GM23338 (cell line): ENCODE measurements around the gene CELF2. TPM values are rescaled to one million over a fixed set of nuclear protein-coding genes. Genes with fewer than 3 reads are reported as not detected.

Experiments used
- ATAC-seq: fragments of 200-7000 bp; cut with Tn5 transposase; 3 replicates; pipeline ENCODE4 v1.9.1; 2020
- DNase-seq: peaks from one replicate; pipeline ENCODE4 v3.0.0-alpha.2; 2015; ENCODE audit warnings: low spot score
- H2AFZ ChIP-seq: fragments of 200-600 bp; sonication (generic); 2 replicates; pipeline ENCODE4 v1.8.0; 2016; ENCODE audit warnings: antibody characterized with exemption, mild to moderate bottlenecking, moderate library complexity
- H3F3A ChIP-seq: fragments of 200-600 bp; sonication (generic); replicated peaks from 2 replicates; pipeline ENCODE4 v1.8.0; 2017; ENCODE audit warnings: antibody characterized with exemption, mixed run types, low read depth
- H3K27ac ChIP-seq: fragments of 200-600 bp; sonication (generic); 2 replicates; pipeline ENCODE4 v1.6.1; 2016; ENCODE audit warnings: low read depth
- H3K27me3 ChIP-seq: fragments of 200-600 bp; sonication (generic); 2 replicates; pipeline ENCODE4 v1.8.0; 2016; ENCODE audit warnings: mild to moderate bottlenecking, mixed run types, moderate library complexity; ENCODE audit not compliant: insufficient read depth
- H3K36me3 ChIP-seq: fragments of 200-600 bp; sonication (generic); 2 replicates; pipeline ENCODE4 v1.8.0; 2016; ENCODE audit warnings: mild to moderate bottlenecking; ENCODE audit not compliant: insufficient read depth
- H3K4me1 ChIP-seq: fragments of 200-600 bp; sonication (generic); 2 replicates; pipeline ENCODE4 v1.8.0; 2016; ENCODE audit warnings: mild to moderate bottlenecking, moderate library complexity; ENCODE audit not compliant: insufficient read depth
- H3K4me2 ChIP-seq: fragments of 200-600 bp; sonication (generic); 2 replicates; pipeline ENCODE4 v1.7.1; 2017; ENCODE audit warnings: mixed run types
- H3K4me3 ChIP-seq: fragments of 200-600 bp; sonication (generic); 2 replicates; pipeline ENCODE4 v1.6.1; 2016; ENCODE audit warnings: mixed run types
- H3K79me2 ChIP-seq: fragments of 200-600 bp; sonication (generic); replicated peaks from 2 replicates; pipeline ENCODE4 v1.8.0; 2017; ENCODE audit warnings: mild to moderate bottlenecking; ENCODE audit not compliant: insufficient read depth
- H3K9me2 ChIP-seq: fragments of 200-600 bp; sonication (generic); 2 replicates; pipeline ENCODE4 v1.8.0; 2017; ENCODE audit not compliant: insufficient read depth
- H4K20me1 ChIP-seq: fragments of 200-600 bp; sonication (generic); replicated peaks from 2 replicates; pipeline ENCODE4 v1.8.0; 2017; ENCODE audit warnings: mild to moderate bottlenecking; ENCODE audit not compliant: insufficient read depth
- H3K27ac Mint-ChIP-seq: 2 replicates; pipeline ENCODE4 v1.8.0; 2020; ENCODE audit warnings: inconsistent platforms, mild to moderate bottlenecking, moderate library complexity, mixed read lengths
- H3K27me3 Mint-ChIP-seq: 3 replicates; pipeline ENCODE4 v1.8.0; 2022; ENCODE audit warnings: low read depth, mild to moderate bottlenecking, moderate library complexity, mixed read lengths, inconsistent platforms; ENCODE audit not compliant: insufficient read depth, poor library complexity
- H3K36me3 Mint-ChIP-seq: 3 replicates; pipeline ENCODE4 v1.8.0; 2021; ENCODE audit warnings: low read depth, mild to moderate bottlenecking, inconsistent platforms, moderate library complexity, mixed read lengths
- H3K4me1 Mint-ChIP-seq: 3 replicates; pipeline ENCODE4 v1.8.0; 2020; ENCODE audit warnings: mild to moderate bottlenecking, inconsistent platforms, mixed read lengths
- H3K4me3 Mint-ChIP-seq: 3 replicates; pipeline ENCODE4 v1.8.0; 2021; ENCODE audit warnings: moderate library complexity, mild to moderate bottlenecking, inconsistent platforms, mixed read lengths
- H3K9me3 Mint-ChIP-seq: 3 replicates; pipeline ENCODE4 v1.8.0; 2020; ENCODE audit warnings: moderate library complexity, mild to moderate bottlenecking, inconsistent platforms, mixed read lengths
- CREB1 ChIP-seq: fragments of 250-450 bp; sonication (Bioruptor Pico); IDR thresholded peaks from 2 replicates; pipeline ENCODE4 v1.5.0; 2020; ENCODE audit warnings: low read depth, mild to moderate bottlenecking, moderate library complexity
- EZH2 ChIP-seq: fragments of 200-600 bp; sonication (generic); IDR thresholded peaks from one replicate; pipeline ENCODE4 v1.8.0; 2017; ENCODE audit warnings: antibody characterized with exemption, mild to moderate bottlenecking, low read depth; ENCODE audit not compliant: unreplicated experiment
- EZH2phosphoT487 ChIP-seq: fragments of 200-600 bp; sonication (generic); IDR thresholded peaks from one replicate; pipeline ENCODE4 v1.8.1; 2018; ENCODE audit warnings: antibody characterized with exemption; ENCODE audit not compliant: unreplicated experiment
- JUNB ChIP-seq: IDR thresholded peaks from one replicate; pipeline ENCODE4 v1.6.1; 2016; ENCODE audit warnings: antibody characterized with exemption; ENCODE audit not compliant: unreplicated experiment
- NANOG ChIP-seq: IDR thresholded peaks from 2 replicates; pipeline ENCODE4 v1.6.1; 2016; ENCODE audit warnings: antibody characterized with exemption, borderline replicate concordance
- POLR2AphosphoS5 ChIP-seq: IDR thresholded peaks from 2 replicates; pipeline ENCODE4 v1.6.1; 2016; ENCODE audit warnings: antibody characterized with exemption, low read depth
- STAT1 ChIP-seq: IDR thresholded peaks from one replicate; pipeline ENCODE4 v1.6.1; 2016; ENCODE audit warnings: antibody characterized with exemption; ENCODE audit not compliant: unreplicated experiment
- ZNF114 ChIP-seq: fragments of 250-450 bp; sonication (Bioruptor Pico); IDR thresholded peaks from 2 replicates; pipeline ENCODE4 v1.5.0; 2020; ENCODE audit warnings: mild to moderate bottlenecking, moderate library complexity
- ZNF331 ChIP-seq: fragments of 250-450 bp; sonication (Bioruptor Pico); IDR thresholded peaks from 2 replicates; pipeline ENCODE4 v1.5.0; 2020; ENCODE audit warnings: low read depth, mild to moderate bottlenecking, moderate library complexity
- polyA plus RNA-seq: library from polyadenylated mRNA; unstranded; fragments of >200 nt; fragmentation: Nextera tagmentation; extraction: Ambion mirVana; gene quantifications from 2 replicates; pipeline ENCODE4 v1.2.1, GENCODE V29; 2016
- total RNA-seq: library from RNA; depleted of rRNA; stranded (reverse); fragments of >200 nt; shearing (Covaris generic); gene quantifications from 2 replicates; pipeline ENCODE4 v1.2.3, GENCODE V29; 2014
- TF ChIP-seq, protein P1 (sequence below), 2 experiments: fragments of 200-600 bp in 1 of 2; sonication (generic) in 1 of 2; conservative IDR thresholded peaks; 2 replicates each; pipeline versions ENCODE4 v1.5.1 to v1.6.1; 2016 to 2017; ENCODE audit warnings: antibody characterized with exemption in 2 of 2, low read depth in 2 of 2, mild to moderate bottlenecking in 2 of 2, moderate library complexity in 1 of 2
- TF ChIP-seq, protein P2 (sequence below): IDR thresholded peaks from one replicate; pipeline ENCODE4 v1.6.1; 2018; ENCODE audit warnings: antibody characterized with exemption; ENCODE audit not compliant: unreplicated experiment

Gene CELF2
- total and polyA plus RNA-seq, 2 experiments from 2014 or later, result 18.1 to 22.5 TPM

DNA sequence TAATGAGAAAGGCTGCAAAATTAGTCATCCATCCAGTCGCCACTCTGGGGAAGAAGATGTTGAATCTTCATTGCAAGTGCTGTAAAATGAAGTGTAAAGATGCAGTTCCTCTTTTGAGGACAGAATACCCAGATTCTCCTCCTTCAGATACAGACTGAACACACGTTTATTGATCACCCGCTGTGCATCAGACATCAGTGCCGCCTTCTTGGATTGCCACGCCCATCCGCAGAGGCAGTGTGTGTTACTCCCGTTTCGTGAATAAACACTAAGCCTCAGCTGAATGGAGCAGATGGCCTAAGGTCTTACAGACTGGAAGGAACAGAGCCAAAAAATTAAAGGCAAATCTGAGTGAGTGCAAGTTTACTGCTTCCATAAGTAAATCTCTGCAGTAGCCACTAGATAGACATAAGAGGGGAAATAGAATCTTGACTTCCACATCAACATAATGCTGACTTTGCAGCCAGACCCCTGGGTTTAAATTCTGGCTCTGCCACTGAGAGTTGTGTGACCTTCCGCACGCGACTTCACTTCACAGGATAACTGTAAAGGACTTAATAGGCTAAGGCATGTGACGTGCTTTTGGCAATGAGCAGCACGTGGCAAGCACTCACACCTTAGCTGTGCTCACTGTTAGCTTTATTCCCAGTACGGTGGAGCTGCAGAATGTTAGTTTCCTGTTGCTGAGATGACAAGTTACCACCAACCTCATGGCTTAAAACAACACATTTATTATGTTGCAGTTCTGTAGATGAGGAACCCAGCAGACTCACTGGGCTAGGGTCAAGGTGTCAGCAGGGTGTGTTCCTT lies 285.9 kb downstream of the CELF2 start (continued):
- TF ChIP-seq, protein P1, sequence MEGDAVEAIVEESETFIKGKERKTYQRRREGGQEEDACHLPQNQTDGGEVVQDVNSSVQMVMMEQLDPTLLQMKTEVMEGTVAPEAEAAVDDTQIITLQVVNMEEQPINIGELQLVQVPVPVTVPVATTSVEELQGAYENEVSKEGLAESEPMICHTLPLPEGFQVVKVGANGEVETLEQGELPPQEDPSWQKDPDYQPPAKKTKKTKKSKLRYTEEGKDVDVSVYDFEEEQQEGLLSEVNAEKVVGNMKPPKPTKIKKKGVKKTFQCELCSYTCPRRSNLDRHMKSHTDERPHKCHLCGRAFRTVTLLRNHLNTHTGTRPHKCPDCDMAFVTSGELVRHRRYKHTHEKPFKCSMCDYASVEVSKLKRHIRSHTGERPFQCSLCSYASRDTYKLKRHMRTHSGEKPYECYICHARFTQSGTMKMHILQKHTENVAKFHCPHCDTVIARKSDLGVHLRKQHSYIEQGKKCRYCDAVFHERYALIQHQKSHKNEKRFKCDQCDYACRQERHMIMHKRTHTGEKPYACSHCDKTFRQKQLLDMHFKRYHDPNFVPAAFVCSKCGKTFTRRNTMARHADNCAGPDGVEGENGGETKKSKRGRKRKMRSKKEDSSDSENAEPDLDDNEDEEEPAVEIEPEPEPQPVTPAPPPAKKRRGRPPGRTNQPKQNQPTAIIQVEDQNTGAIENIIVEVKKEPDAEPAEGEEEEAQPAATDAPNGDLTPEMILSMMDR (conservative IDR thresholded peaks at IDR 0.05; ENCODE audit: low read depth in 2 of 2), result no peak
- TF ChIP-seq CREB1 (no peak), EZH2phosphoT487 (no peak), POLR2AphosphoS5 (no peak), NANOG (no peak), ZNF331 (CRISPR knock-in tag) (no peak), JUNB (no peak), EZH2 (no peak)
- TF ChIP-seq, protein P2, sequence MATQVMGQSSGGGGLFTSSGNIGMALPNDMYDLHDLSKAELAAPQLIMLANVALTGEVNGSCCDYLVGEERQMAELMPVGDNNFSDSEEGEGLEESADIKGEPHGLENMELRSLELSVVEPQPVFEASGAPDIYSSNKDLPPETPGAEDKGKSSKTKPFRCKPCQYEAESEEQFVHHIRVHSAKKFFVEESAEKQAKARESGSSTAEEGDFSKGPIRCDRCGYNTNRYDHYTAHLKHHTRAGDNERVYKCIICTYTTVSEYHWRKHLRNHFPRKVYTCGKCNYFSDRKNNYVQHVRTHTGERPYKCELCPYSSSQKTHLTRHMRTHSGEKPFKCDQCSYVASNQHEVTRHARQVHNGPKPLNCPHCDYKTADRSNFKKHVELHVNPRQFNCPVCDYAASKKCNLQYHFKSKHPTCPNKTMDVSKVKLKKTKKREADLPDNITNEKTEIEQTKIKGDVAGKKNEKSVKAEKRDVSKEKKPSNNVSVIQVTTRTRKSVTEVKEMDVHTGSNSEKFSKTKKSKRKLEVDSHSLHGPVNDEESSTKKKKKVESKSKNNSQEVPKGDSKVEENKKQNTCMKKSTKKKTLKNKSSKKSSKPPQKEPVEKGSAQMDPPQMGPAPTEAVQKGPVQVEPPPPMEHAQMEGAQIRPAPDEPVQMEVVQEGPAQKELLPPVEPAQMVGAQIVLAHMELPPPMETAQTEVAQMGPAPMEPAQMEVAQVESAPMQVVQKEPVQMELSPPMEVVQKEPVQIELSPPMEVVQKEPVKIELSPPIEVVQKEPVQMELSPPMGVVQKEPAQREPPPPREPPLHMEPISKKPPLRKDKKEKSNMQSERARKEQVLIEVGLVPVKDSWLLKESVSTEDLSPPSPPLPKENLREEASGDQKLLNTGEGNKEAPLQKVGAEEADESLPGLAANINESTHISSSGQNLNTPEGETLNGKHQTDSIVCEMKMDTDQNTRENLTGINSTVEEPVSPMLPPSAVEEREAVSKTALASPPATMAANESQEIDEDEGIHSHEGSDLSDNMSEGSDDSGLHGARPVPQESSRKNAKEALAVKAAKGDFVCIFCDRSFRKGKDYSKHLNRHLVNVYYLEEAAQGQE, result no peak

DNA sequence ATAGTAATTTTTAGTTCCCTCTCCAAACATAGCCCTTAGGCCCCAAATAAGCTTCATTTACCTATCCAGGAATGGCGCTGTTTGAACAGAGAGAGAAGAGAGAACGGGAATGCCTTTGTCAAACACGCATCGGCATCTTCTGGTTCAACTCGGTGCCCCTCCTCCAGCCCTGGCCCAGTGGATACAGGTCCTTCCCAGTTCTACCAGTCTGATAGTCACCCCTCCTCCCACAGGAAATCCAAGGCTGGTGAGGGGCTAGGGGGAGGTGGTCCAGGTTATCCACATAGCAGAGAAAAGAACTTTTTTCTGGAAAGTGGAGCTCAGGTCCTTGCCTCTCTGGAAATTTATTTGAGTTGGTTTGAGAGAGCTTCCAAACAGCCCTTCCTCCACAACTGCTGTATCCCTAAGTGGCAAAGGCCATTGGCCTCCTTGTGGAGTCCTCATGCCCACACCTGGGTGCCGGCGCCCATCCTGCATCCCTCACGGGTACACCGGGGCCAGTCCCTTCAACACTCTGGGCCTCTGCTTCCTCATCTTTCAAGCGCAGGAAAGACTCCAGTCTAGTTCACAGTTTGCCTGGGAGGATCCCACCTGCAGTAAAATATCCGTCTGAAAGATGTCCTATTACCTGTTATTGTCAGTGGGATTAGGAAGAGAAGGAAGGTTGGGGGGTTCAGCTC lies 287.4 kb downstream of the CELF2 start:
- H3K4me3 Mint-ChIP-seq, result no peak overlapping the region
- Histone ChIP-seq H3K4me3 (no peak overlapping the region), H2AFZ (no peak overlapping the region), H3K79me2 (no peaks in the 10 kb centered on the region), H3F3A (no peaks in the 10 kb centered on the region), H4K20me1 (no peaks in the 10 kb centered on the region), H3K4me1 (no peaks in the 10 kb centered on the region), H3K27ac (no peak overlapping the region), H3K4me2 (no peak overlapping the region), H3K27me3 (no peaks in the 10 kb centered on the region), H3K9me2 (no peaks in the 10 kb centered on the region), H3K36me3 (no peaks in the 10 kb centered on the region)
- H3K36me3 Mint-ChIP-seq, result peaks cover 48% of the 10 kb centered on the region
- 0 out of 3 replicates have a peak, but pooled peaks cover 2% of the 10 kb centered on the region for H3K4me1 Mint-ChIP-seq
- no peak for DNase-seq
- H3K27me3 Mint-ChIP-seq, result peaks cover 2% of the 10 kb centered on the region
- H3K27ac Mint-ChIP-seq, result no peak overlapping the region
- ATAC-seq, result no peak
- H3K9me3 Mint-ChIP-seq, result peaks cover 19% of the 10 kb centered on the region
- TF ChIP-seq STAT1, result no peak
- TF ChIP-seq, protein P2, result no peak
- TF ChIP-seq ZNF331 (CRISPR knock-in tag), result no peak
- TF ChIP-seq NANOG, result no peak
- no peak for TF ChIP-seq ZNF114 (CRISPR knock-in tag)
- no peak for TF ChIP-seq EZH2
